ENCODE data around the gene FBXO27.

DNA sequence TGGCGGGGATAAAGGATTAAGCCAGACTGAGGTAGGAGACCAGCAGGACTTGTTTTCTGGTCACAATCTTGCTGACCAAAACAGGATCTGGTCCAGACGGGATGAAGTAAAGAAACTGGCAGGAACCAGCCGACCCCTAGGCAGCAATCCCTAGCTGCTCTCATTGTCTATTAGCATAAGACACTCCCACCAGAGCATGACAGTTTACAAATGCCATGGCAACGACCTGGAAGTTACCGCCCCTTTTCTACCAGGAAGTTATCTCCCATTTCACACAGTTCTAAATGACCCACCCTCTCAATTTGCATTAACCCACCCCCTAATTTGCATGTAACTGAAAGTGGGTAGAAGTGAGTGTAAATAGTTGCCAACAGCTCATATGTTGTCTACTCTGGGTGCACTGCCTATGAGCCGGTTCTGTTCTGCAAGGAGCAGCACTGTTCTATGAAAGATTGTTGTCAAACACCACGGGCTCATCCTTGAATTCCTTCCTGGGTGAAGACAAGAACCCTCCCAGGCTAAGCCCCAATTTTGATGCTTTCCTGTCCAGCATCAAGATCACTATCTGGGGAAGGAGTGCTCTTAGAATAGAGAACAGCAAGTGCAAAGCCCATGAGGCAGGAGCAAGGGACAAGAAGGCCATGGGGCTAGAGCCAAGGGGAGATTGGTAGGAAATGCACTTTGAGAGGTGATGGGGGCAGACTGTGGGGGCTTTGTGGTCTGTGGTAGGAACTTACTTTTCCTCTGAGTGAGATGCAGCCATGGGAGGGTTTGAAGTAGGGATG, 13.9 kb upstream of the FBXO27 start:
- TF ChIP-seq, protein P1, sequence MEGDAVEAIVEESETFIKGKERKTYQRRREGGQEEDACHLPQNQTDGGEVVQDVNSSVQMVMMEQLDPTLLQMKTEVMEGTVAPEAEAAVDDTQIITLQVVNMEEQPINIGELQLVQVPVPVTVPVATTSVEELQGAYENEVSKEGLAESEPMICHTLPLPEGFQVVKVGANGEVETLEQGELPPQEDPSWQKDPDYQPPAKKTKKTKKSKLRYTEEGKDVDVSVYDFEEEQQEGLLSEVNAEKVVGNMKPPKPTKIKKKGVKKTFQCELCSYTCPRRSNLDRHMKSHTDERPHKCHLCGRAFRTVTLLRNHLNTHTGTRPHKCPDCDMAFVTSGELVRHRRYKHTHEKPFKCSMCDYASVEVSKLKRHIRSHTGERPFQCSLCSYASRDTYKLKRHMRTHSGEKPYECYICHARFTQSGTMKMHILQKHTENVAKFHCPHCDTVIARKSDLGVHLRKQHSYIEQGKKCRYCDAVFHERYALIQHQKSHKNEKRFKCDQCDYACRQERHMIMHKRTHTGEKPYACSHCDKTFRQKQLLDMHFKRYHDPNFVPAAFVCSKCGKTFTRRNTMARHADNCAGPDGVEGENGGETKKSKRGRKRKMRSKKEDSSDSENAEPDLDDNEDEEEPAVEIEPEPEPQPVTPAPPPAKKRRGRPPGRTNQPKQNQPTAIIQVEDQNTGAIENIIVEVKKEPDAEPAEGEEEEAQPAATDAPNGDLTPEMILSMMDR (IDR thresholded peaks at IDR 0.05; ENCODE audit: low read length) = no peak
- no peak for TF ChIP-seq EZH2phosphoT487 (IDR thresholded peaks at IDR 0.05; ENCODE audit: low read length)

Data from MM.1S (cell line).